IMR-90 (cell line): ENCODE results near the gene VEZT.
"Not testable (repeated sequence)": the region's sequence is repeated elsewhere in the genome, so short reads cannot be mapped to it uniquely, and the experiment has no call there.

Experiments used
- CEBPB ChIP-seq: IDR thresholded peaks from 2 replicates; pipeline ENCODE4 v1.6.1; 2012; ENCODE audit warnings: low read depth, low read length, improper control_type of control experiment
- CTCF ChIP-seq: conservative IDR thresholded peaks from 2 replicates; pipeline ENCODE4 v1.5.1; 2012; ENCODE audit warnings: mild to moderate bottlenecking, low read depth, low read length, improper control_type of control experiment
- MXI1 ChIP-seq: IDR thresholded peaks from 2 replicates; pipeline ENCODE4 v1.6.1; 2012; ENCODE audit warnings: low read depth, mild to moderate bottlenecking, low read length, moderate library complexity, borderline replicate concordance
- POLR2A ChIP-seq: IDR thresholded peaks from 2 replicates; pipeline ENCODE4 v1.6.1; 2012; ENCODE audit warnings: mild to moderate bottlenecking, low read depth, low read length
- RAD21 ChIP-seq: IDR thresholded peaks from 2 replicates; pipeline ENCODE4 v1.6.1; 2012; ENCODE audit warnings: low read length, improper control_type of control experiment
- TF ChIP-seq, protein P1 (sequence below): fragments of 150-350 bp; IDR thresholded peaks from 2 replicates; pipeline ENCODE4 v1.6.1; 2017; ENCODE audit warnings: mild to moderate bottlenecking, antibody characterized with exemption, low read length, low read depth

- not testable (repeated sequence) for TF ChIP-seq CTCF, POLR2A, MXI1, CEBPB, RAD21
- TF ChIP-seq, protein P1, sequence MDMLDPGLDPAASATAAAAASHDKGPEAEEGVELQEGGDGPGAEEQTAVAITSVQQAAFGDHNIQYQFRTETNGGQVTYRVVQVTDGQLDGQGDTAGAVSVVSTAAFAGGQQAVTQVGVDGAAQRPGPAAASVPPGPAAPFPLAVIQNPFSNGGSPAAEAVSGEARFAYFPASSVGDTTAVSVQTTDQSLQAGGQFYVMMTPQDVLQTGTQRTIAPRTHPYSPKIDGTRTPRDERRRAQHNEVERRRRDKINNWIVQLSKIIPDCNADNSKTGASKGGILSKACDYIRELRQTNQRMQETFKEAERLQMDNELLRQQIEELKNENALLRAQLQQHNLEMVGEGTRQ, result not testable (repeated sequence)
Observed at GRCh38 chr12:95324246-95324645, 106.6 kb downstream of the VEZT start.
